ENCODE results near the gene STAMBP.

Gene STAMBP

GRCh38 chr2:73908689-73909652 lies 80.2 kb downstream of the STAMBP start:
- no peak for DNase-seq

GRCh38 chr2:73910873-73911547 lies 82.2 kb downstream of the STAMBP start:
- no peak for DNase-seq

GRCh38 chr2:73911548-73912208 lies 82.9 kb downstream of the STAMBP start:
- DNase-seq: no peak

GRCh38 chr2:73913414-73914054 lies 84.8 kb downstream of the STAMBP start:
- no peak for DNase-seq

GRCh38 chr2:73914667-73915066 lies 85.9 kb downstream of the STAMBP start:
- DNase-seq: no peak

- no peak for DNase-seq
Observed at GRCh38 chr2:73915437-73915993, 86.8 kb downstream of the STAMBP start.

GRCh38 chr2:73916666-73917065 lies 87.9 kb downstream of the STAMBP start:
- no peak for DNase-seq

- no peak for DNase-seq
Observed at GRCh38 chr2:73917296-73917695, 88.5 kb downstream of the STAMBP start.

GRCh38 chr2:73917696-73918207 lies 89.0 kb downstream of the STAMBP start:
- no peak for DNase-seq

GRCh38 chr2:73918856-73919255 lies 90.1 kb downstream of the STAMBP start:
- no peak for DNase-seq

- DNase-seq: no peak
Observed at GRCh38 chr2:73919596-73920228, 91.0 kb downstream of the STAMBP start.

GRCh38 chr2:73920577-73921545 lies 92.1 kb downstream of the STAMBP start:
- peak; percentile 56 for DNase-seq

- DNase-seq: no peak
Observed at GRCh38 chr2:73921581-73921980, 92.8 kb downstream of the STAMBP start.

- DNase-seq: no peak
Observed at GRCh38 chr2:73922681-73923080, 93.9 kb downstream of the STAMBP start.

Measured in NCI-H1436 (cell line).